Endothelial cell (in vitro differentiated cells): ENCODE measurements around the gene COX14. TPM values are rescaled to one million over a fixed set of nuclear protein-coding genes. Genes with fewer than 3 reads are reported as not detected.
"Not testable (repeated sequence)": the region's sequence is repeated elsewhere in the genome, so short reads cannot be mapped to it uniquely, and the experiment has no call there.

Experiments
- DNase-seq: peaks from one replicate; pipeline ENCODE4 v3.0.0; 2021; ENCODE audit warnings: low spot score
- H3K27ac Mint-ChIP-seq: one replicate; pipeline ENCODE4 v1.8.0; 2021; ENCODE audit warnings: mixed read lengths, inconsistent platforms; ENCODE audit not compliant: unreplicated experiment
- H3K27me3 Mint-ChIP-seq: one replicate; pipeline ENCODE4 v1.8.0; 2021; ENCODE audit warnings: mild to moderate bottlenecking, moderate library complexity, mixed read lengths, inconsistent platforms; ENCODE audit not compliant: unreplicated experiment
- H3K36me3 Mint-ChIP-seq: one replicate; pipeline ENCODE4 v1.8.0; 2021; ENCODE audit warnings: mild to moderate bottlenecking, low read depth, mixed read lengths, inconsistent platforms; ENCODE audit not compliant: unreplicated experiment
- H3K4me1 Mint-ChIP-seq: one replicate; pipeline ENCODE4 v1.8.0; 2021; ENCODE audit warnings: mild to moderate bottlenecking, mixed read lengths, inconsistent platforms; ENCODE audit not compliant: unreplicated experiment
- H3K4me3 Mint-ChIP-seq: one replicate; pipeline ENCODE4 v1.8.0; 2021; ENCODE audit warnings: mild to moderate bottlenecking, mixed read lengths, inconsistent platforms; ENCODE audit not compliant: unreplicated experiment
- H3K9me3 Mint-ChIP-seq: one replicate; pipeline ENCODE4 v1.8.0; 2021; ENCODE audit warnings: mixed read lengths, inconsistent platforms; ENCODE audit not compliant: unreplicated experiment
- total RNA-seq: library from RNA; stranded (reverse); fragmentation: NEBNext Ultra II Directional; extraction: Animal tissue kit (Norgen Biotek cat#: 25700); gene quantifications from one replicate; pipeline ENCODE4 v1.2.1, GENCODE V29; 2021; ENCODE audit not compliant: unreplicated experiment
- TF ChIP-seq, protein P1 (sequence below): fragments of 200-600 bp; sonication (generic); IDR thresholded peaks from one replicate; pipeline ENCODE4 v1.5.0; 2021; ENCODE audit warnings: antibody characterized with exemption; ENCODE audit not compliant: unreplicated experiment

The COX14 gene
- total RNA-seq, 1 donor from 2014 or later, result 36.4 TPM

DNA sequence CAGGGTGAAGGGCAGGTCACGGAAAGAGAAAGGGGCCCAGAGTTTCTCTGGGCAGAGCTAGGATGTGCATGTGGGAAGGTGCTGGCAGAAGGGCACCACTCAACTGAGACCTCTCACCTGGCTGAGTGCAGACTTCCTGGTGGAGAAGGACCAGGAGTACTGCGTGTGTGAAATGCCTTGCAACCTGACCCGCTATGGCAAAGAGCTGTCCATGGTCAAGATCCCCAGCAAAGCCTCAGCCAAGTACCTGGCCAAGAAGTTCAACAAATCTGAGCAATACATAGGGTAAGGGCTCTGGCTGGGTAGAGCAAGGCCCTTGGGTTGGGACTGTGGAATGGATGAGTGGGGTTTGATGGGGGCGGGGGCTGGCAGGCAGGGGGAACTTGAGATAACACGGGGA lies 32.3 kb upstream of the COX14 start:
- Mint-ChIP-seq H3K4me1 (peaks cover 5% of the 10 kb centered on the region), H3K27me3 (peaks cover 9% of the 10 kb centered on the region), H3K4me3 (no peak overlapping the region), H3K9me3 (no peaks in the 10 kb centered on the region), H3K36me3 (no peaks in the 10 kb centered on the region), H3K27ac (no peak overlapping the region)
- no peak for DNase-seq
- TF ChIP-seq, protein P1, sequence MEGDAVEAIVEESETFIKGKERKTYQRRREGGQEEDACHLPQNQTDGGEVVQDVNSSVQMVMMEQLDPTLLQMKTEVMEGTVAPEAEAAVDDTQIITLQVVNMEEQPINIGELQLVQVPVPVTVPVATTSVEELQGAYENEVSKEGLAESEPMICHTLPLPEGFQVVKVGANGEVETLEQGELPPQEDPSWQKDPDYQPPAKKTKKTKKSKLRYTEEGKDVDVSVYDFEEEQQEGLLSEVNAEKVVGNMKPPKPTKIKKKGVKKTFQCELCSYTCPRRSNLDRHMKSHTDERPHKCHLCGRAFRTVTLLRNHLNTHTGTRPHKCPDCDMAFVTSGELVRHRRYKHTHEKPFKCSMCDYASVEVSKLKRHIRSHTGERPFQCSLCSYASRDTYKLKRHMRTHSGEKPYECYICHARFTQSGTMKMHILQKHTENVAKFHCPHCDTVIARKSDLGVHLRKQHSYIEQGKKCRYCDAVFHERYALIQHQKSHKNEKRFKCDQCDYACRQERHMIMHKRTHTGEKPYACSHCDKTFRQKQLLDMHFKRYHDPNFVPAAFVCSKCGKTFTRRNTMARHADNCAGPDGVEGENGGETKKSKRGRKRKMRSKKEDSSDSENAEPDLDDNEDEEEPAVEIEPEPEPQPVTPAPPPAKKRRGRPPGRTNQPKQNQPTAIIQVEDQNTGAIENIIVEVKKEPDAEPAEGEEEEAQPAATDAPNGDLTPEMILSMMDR, result no peak

DNA sequence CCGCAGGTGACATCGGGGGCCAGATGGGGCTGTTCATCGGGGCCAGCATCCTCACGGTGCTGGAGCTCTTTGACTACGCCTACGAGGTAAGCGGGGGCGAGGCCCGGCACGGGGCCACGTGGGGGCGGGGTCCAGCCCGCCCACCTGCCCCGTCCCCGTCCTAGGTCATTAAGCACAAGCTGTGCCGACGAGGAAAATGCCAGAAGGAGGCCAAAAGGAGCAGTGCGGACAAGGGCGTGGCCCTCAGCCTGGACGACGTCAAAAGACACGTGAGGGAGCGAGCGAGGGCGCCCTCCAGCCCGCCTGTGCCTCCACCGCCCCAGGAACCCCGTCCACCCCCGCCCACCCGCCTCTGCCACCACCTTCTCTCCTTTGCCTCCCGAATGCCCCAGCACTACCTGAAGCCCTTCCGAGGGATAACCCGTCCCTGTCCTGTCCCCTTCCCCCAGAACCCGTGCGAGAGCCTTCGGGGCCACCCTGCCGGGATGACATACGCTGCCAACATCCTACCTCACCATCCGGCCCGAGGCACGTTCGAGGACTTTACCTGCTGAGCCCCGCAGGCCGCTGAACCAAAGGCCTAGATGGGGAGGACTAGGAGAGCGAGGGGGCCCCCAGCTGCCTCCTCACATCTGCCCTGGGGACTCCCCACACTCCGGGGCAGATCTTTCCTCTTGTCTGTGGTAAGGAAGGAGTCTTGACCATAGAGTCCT lies 30.8 kb upstream of the COX14 start:
- no peaks in the 10 kb centered on the region for H3K36me3 Mint-ChIP-seq
- peaks cover 10% of the 10 kb centered on the region for H3K27me3 Mint-ChIP-seq
- DNase-seq, result no peak
- peaks cover 13% of the 10 kb centered on the region for H3K4me1 Mint-ChIP-seq
- H3K9me3 Mint-ChIP-seq, result no peaks in the 10 kb centered on the region
- H3K4me3 Mint-ChIP-seq, result no peak overlapping the region
- TF ChIP-seq, protein P1, result no peak
- H3K27ac Mint-ChIP-seq, result no peak overlapping the region

DNA sequence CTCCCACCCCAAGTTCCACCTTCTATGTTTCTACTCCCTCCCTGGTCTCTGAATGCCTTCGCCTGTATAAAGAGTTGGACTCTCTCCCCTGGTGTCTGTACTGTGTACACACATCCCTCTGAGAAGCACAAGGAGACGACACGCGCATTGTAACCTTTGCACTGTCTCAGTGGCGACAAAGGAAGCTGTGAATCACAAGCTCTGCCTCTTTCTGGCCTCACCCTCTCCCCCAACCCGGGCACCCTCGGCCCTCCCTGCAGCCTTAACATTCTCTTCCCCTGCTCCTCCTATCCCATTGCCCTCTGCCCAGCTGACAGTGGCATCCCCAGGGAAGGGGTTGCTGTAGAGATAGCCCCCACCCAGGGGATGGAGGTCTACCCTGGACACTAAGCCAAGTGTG lies 29.4 kb upstream of the COX14 start:
- Mint-ChIP-seq H3K36me3 (no peaks in the 10 kb centered on the region), H3K27ac (no peak overlapping the region), H3K27me3 (peaks cover 8% of the 10 kb centered on the region), H3K4me3 (no peak overlapping the region), H3K9me3 (no peaks in the 10 kb centered on the region), H3K4me1 (peaks cover 14% of the 10 kb centered on the region)
- TF ChIP-seq, protein P1, result no peak
- no peak for DNase-seq

DNA sequence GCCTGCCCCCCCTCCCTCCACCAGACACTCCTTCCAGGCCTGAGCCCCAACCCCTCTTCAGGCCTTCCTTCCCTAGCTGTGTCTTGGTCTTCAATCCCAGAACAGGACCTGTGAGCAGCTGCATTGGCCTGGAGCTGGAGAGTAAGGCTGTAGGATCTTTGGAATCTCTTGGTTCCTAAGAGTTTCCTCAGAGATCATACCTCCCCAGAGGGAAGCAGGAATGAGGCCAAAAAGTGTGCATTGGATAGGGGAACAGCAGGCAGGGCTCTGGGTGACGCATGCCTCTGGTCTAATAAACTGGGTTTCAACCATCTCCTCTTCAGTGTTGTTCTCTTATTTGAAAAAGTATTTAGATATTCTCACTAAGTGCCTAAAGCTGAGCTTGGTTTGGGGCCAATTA lies 28.7 kb upstream of the COX14 start:
- Mint-ChIP-seq H3K4me1 (peaks cover 14% of the 10 kb centered on the region), H3K4me3 (peak overlapping the region; percentile 88), H3K27ac (peak overlapping the region; percentile 57), H3K9me3 (no peaks in the 10 kb centered on the region), H3K36me3 (peaks cover 4% of the 10 kb centered on the region), H3K27me3 (peaks cover 8% of the 10 kb centered on the region)
- no peak for DNase-seq
- TF ChIP-seq, protein P1, result no peak

DNA sequence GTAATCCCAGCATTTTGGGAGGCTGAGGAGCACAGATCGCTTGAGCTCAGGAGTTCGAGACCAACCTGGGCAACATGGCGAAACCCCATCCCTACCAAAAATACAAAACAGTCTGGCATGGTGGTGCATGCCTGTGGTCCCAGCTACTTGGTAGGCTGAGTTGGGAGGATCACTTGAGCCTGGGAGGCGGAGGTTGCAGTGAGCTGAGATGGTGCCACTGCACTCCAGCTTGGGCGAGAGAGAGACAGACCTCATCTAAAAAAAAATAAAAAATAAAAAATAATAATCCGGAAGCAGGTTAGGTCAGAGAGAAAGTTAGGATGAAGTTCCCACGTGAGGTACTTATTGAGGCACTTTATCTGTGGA lies 27.6 kb upstream of the COX14 start:
- Mint-ChIP-seq H3K4me3 (peak overlapping the region; percentile 92), H3K4me1 (peaks cover 14% of the 10 kb centered on the region)

More for the DNA sequence above, 27.6 kb upstream of the COX14 start:
- not testable (repeated sequence) for H3K36me3 Mint-ChIP-seq, H3K9me3 Mint-ChIP-seq, DNase-seq, H3K27me3 Mint-ChIP-seq
- peak overlapping the region; percentile 86 for H3K27ac Mint-ChIP-seq
